Esophagus (tissue), 2 donors: ENCODE results near the gene VHLL. TPM values are rescaled to one million over a fixed set of nuclear protein-coding genes. Genes with fewer than 3 reads are reported as not detected.

Experiments
- H3K27ac ChIP-seq, 2 donors: one replicate each; pipeline ENCODE4 v1.5.1; 2013; ENCODE audit warnings: low read depth in 2 of 2, mild to moderate bottlenecking in 2 of 2, inconsistent platforms in 1 of 2, low read length in 1 of 2, moderate library complexity in 1 of 2
- H3K27me3 ChIP-seq, 2 donors: one replicate each; pipeline ENCODE4 v1.6.1; 2013; ENCODE audit warnings: low read length in 2 of 2, control low read depth in 1 of 2, mild to moderate bottlenecking in 1 of 2; ENCODE audit not compliant: insufficient read depth in 2 of 2, control insufficient read depth in 1 of 2
- H3K36me3 ChIP-seq, 2 donors: one replicate each; pipeline ENCODE4 v1.6.1; 2013; ENCODE audit warnings: low read length in 1 of 2; ENCODE audit not compliant: control insufficient read depth in 2 of 2, insufficient read depth in 2 of 2
- H3K4me1 ChIP-seq, 2 donors: one replicate each; pipeline ENCODE4 v1.6.1; 2013; ENCODE audit warnings: low read length in 1 of 2; ENCODE audit not compliant: control insufficient read depth in 2 of 2, insufficient read depth in 2 of 2
- H3K4me3 ChIP-seq, 2 donors: one replicate each; pipeline ENCODE4 v1.5.1; 2013; ENCODE audit warnings: low read length in 2 of 2, mild to moderate bottlenecking in 2 of 2, low read depth in 1 of 2, moderate library complexity in 1 of 2
- H3K9me3 ChIP-seq, 2 donors: one replicate each; pipeline ENCODE4 v1.6.1; 2013; ENCODE audit warnings: mild to moderate bottlenecking in 2 of 2, low read depth in 1 of 2, low read length in 1 of 2, moderate library complexity in 1 of 2; ENCODE audit not compliant: control insufficient read depth in 2 of 2, insufficient read depth in 1 of 2
- WGBS, 2 donors: extraction: QIAGEN DNeasy Blood & Tissue Kit; methylation state at CpG; one replicate each; pipeline ENCODE4 v1.1.7; 2013; 5-methylcytosine and 5-hydroxymethylcytosine counted together
- polyA plus RNA-seq, 2 donors: library from polyadenylated mRNA; stranded (reverse); fragments of 200-250 nt; gene quantifications; one replicate each; pipeline ENCODE4 v1.2.3, GENCODE V29; 2013
- donor health status: healthy with polysubstance abuse.
- donor health status: Bipolar disorder and iron deficiency.

The VHLL gene
- polyA plus RNA-seq, 2 donors, result not detected

DNA sequence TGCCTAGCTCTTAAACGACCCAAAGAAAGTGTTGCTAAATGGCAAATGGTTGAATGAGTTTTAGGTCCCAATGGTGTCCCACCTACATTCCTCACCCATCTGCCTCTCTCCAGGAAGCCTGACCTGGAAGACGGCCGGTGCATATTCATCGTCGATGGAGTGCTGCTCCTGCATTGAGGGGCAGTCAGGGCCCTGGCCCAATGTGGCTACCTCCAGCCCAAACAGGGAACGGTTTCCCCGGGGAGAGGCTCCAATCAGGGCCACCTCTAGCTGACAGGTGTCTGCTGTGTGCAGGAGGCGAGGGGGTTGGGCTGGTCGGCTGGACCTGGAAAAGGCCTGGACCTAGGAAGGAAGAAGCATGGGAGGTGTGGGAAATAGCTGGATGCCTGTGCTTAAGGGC lies 5.2 kb downstream of the VHLL start:
- Histone ChIP-seq H3K4me1 (peaks cover 5 to 28% of the 10 kb centered on the region in 2 donors), H3K27me3 (no peaks in the 10 kb centered on the region), H3K36me3 (peaks cover 0 to 8% of the 10 kb centered on the region in 2 donors), H3K4me3 (no peak overlapping the region), H3K27ac (no peak overlapping the region), H3K9me3 (no peaks in the 10 kb centered on the region)
- WGBS, 2 donors, result 88 to 90% methylated on average over 9 of the region's 9 CpGs

DNA sequence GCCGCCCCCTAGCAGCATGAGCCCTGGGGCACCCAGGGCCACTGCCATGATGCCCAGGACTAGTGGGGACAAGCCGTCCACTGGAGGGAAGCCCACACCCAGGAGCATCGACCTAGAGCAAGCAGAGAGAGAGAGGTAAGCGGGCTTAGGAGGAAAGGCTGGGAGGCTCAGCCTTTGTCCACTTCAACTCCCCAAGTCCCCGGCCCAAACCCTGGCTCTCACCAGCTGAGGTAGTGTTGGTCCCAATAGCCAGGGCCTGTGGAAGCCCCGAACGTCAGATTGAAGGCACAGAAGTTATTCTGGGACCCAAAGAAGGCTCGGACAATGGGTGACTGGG lies 6.0 kb downstream of the VHLL start:
- H3K27me3 ChIP-seq, result no peaks in the 10 kb centered on the region
- peak overlapping the region in 1 of 2 donors; percentile 89 for H3K27ac ChIP-seq
- H3K4me1 ChIP-seq, result peaks cover 5 to 28% of the 10 kb centered on the region in 2 donors
- H3K9me3 ChIP-seq, result no peaks in the 10 kb centered on the region
- peaks cover 0 to 10% of the 10 kb centered on the region in 2 donors for H3K36me3 ChIP-seq
- H3K4me3 ChIP-seq, result no peak overlapping the region
- WGBS, 2 donors, result 79 to 83% methylated on average over 8 of the region's 8 CpGs

DNA sequence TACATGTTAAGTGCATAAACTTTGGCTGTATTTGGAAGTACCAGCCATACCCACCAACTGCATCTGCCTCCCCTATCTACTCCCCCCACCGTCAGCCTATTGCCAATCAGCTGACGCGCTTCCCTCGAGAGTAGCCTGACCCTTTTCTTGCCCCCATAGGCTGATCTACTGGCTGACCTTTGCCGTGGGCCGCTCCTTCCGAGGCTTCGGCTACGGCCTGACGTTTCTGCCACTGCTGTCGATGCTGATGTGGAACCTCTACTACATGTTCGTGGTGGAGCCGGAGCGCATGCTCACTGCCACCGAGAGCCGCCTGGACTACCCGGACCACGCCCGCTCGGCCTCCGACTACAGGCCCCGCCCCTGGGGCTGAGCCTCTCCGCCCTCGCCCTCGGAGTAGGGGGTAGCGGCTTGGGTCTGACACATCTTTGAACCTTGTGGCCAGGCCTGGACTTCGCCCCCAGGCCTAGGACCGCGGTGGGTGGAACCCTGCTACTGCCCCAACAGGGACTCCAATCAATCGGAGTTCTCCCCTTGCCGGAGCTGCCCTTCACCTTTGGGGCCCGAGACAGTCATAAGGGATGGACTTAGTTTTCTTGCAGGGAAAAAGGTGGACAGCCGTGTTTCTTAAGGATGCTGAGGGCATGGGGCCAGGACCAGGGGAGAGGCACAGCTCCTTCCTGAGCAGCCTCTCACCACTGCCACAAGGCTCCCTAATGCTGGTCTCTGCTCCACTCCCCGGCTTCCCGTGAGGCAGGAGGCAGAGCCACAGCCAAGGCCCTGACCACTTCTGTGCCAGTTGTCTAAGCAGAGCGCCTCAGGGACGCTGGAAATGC lies 7.7 kb downstream of the VHLL start:
- Histone ChIP-seq H3K36me3 (peaks cover 0 to 12% of the 10 kb centered on the region in 2 donors), H3K9me3 (no peaks in the 10 kb centered on the region), H3K4me3 (peak overlapping the region; percentile 34 to 45), H3K4me1 (peaks cover 5 to 29% of the 10 kb centered on the region in 2 donors), H3K27me3 (no peaks in the 10 kb centered on the region), H3K27ac (peak overlapping the region; percentile 61 to 89)
- WGBS, 2 donors, result 24% methylated on average over 37 of the region's 37 CpGs

DNA sequence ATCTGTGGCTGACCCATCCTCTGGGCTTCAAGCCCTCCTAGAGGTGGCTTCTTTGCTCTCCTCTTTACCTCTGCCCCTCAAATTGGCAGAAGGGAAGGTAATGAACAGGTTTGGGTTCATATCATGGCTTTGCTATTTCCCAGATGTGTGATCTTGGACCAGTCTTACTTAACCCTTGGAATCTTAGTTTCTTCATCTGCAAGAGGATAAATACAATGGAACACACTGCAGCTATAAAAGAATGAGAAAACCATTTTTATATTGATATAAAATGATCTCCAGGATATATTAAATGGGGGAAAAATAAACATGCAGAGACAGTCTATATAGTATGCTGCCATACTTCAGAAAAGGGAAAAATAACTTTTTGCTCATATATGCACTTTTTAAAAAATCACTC lies 9.2 kb downstream of the VHLL start:
- peaks cover 0 to 24% of the 10 kb centered on the region in 2 donors for H3K36me3 ChIP-seq
- H3K4me1 ChIP-seq, result peaks cover 6 to 26% of the 10 kb centered on the region in 2 donors
- no peak overlapping the region for H3K27ac ChIP-seq
- no peaks in the 10 kb centered on the region for H3K9me3 ChIP-seq
- H3K4me3 ChIP-seq, result no peak overlapping the region
- H3K27me3 ChIP-seq, result no peaks in the 10 kb centered on the region

DNA sequence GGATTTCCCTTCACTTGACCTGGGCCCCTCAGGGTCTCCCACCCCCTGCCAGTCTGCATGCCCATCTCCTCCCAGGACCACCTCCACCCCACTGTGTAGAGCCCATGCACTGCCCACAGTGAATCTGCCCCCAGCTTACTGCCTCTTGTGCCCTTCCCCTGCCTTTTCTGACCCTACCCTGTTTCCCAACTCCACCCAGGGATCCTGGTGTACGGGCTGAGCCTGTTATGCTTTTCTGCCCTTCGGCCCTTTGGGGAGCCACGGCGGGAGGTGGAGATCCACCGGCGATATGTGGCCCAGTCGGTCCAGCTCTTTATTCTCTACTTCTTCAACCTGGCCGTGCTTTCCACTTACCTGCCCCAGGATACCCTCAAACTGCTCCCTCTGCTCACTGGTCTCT lies 13.0 kb downstream of the VHLL start:
- Histone ChIP-seq H3K27me3 (no peaks in the 10 kb centered on the region), H3K27ac (peak overlapping the region; percentile 13 to 93), H3K4me3 (peak overlapping the region; percentile 55 to 56), H3K9me3 (no peaks in the 10 kb centered on the region), H3K36me3 (peaks cover 0 to 18% of the 10 kb centered on the region in 2 donors), H3K4me1 (peaks cover 3 to 7% of the 10 kb centered on the region in 2 donors)
- 87 to 93% methylated on average over 8 of the region's 8 CpGs for WGBS, 2 donors

DNA sequence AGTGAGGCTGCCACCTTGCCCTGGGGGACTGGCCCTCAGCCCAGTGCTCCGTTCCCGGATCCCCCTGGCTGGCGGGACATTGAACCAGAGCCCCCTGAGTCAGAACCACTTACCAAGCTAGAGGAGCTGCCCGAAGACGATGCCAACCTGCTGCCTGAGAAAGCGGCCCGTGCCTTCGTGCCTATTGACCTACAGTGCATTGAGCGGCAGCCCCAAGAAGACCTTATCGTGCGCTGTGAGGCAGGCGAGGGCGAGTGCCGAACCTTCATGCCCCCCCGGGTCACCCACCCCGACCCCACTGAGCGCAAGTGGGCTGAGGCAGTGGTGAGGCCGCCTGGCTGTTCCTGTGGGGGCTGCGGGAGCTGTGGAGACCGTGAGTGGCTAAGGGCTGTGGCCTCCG lies 13.7 kb downstream of the VHLL start:
- Histone ChIP-seq H3K27ac (peak overlapping the region; percentile 85 to 93), H3K27me3 (no peaks in the 10 kb centered on the region), H3K9me3 (no peaks in the 10 kb centered on the region), H3K4me3 (peak overlapping the region; percentile 55 to 56), H3K36me3 (peaks cover 0 to 19% of the 10 kb centered on the region in 2 donors), H3K4me1 (peaks cover 3 to 7% of the 10 kb centered on the region in 2 donors)
- whole genome bisulfite sequencing, 2 donors, result 77 to 85% methylated on average over 19 to 21 of the region's 21 CpGs

DNA sequence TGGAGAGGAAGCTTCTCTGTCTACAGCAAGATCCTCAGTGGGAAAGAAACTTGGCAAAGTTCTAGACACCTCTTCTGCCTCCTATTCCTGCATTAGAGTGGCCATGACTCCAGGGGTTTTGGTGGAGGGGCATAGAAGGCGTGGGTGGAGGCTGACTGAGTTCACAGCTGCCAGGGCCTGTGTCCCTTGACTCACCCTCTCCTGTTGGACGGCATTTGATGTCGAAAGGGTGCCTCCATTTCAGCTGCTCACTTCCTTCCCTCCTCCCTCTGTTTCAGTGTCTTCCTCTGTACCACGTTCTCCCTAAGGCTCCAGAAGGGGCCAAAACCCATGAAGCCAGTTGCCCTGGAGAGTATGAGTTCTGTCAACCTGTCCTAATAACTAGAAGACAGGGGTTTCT lies 14.3 kb downstream of the VHLL start:
- Histone ChIP-seq H3K4me3 (peak overlapping the region; percentile 55 to 56), H3K9me3 (no peaks in the 10 kb centered on the region), H3K36me3 (peaks cover 0 to 19% of the 10 kb centered on the region in 2 donors), H3K4me1 (peaks cover 3 to 7% of the 10 kb centered on the region in 2 donors), H3K27me3 (no peaks in the 10 kb centered on the region), H3K27ac (peak overlapping the region; percentile 85 to 93)
- WGBS, 2 donors, result 37 to 61% methylated on average over 4 of the region's 4 CpGs

DNA sequence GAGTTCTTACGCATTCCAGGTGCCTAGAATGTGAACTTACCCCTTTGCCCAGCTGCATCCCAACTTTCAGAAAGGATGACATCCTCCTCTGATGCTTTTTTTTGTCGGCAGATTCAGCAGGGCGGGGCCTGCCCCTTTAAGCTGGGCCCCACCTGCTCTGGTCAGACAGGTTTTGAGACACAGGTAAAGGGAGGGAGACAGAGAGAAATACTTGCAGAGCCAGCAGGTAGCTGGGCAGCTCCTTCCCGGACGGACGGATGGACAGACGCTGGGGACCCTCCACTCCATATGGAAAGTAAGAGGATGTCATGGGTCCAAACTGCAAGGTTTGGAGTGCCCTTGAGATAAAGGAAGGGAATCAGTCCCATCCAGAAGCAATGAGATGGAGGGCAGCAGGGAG lies 15.0 kb downstream of the VHLL start, which contains the start of gene TMEM79:
Gene TMEM79 (plus strand): TSS at position 214 of the 400 bp plus-strand sequence. CDS start 902 bp downstream, outside the sequence.
- no peaks in the 10 kb centered on the region for H3K9me3 ChIP-seq
- H3K4me1 ChIP-seq, result peaks cover 3 to 7% of the 10 kb centered on the region in 2 donors
- H3K27me3 ChIP-seq, result no peaks in the 10 kb centered on the region
- H3K27ac ChIP-seq, result peak within 1 kb of the TSS; percentile 97
- H3K4me3 ChIP-seq, result peak within 1 kb of the TSS; percentile 56 to 87
- 56 to 57% methylated on average over 7 of the region's 7 CpGs for WGBS, 2 donors
- peaks cover 0 to 19% of the 10 kb centered on the region in 2 donors for H3K36me3 ChIP-seq

DNA sequence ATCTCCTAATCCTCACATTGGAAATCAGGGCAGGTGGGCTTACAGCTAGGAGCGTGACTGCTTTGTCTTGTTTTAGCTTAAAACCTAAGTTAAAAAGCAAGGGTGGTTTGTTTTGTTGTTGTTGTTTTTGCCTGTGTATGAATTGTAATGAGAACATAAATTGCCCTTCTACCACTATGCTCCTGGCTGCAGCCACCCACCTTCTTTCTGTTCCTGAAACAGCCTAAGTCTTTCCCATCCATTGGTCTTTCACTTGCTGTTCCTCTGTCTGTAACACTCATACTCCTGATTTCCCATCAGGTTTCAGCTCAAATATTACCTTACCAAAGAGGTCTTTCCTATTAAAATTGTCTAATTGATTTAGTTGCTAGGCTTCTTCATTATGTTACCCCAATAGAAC lies 15.6 kb downstream of the VHLL start:
- WGBS, 2 donors, result 72% methylated on average over 1 of the region's 1 CpG
- Histone ChIP-seq H3K27me3 (no peaks in the 10 kb centered on the region), H3K4me1 (peaks cover 3 to 7% of the 10 kb centered on the region in 2 donors), H3K27ac (peak overlapping the region; percentile 97), H3K9me3 (no peaks in the 10 kb centered on the region), H3K4me3 (peak overlapping the region; percentile 56 to 87), H3K36me3 (peaks cover 0 to 20% of the 10 kb centered on the region in 2 donors)
